DOHH2 (cell line): ENCODE measurements around the gene MTOR.

Experiments
- EZH2phosphoT487 ChIP-seq: fragments of 200-600 bp; sonication (generic); IDR thresholded peaks from 2 replicates; pipeline ENCODE4 v1.6.1; 2017; ENCODE audit warnings: borderline replicate concordance, mild to moderate bottlenecking, antibody characterized with exemption, low read length, moderate library complexity, mixed read lengths
- TF ChIP-seq, protein P1 (sequence below): fragments of 200-600 bp; sonication (generic); IDR thresholded peaks from one replicate; pipeline ENCODE4 v1.5.1; 2014; ENCODE audit warnings: antibody characterized with exemption, mild to moderate bottlenecking, low read depth, low read length; ENCODE audit not compliant: poor library complexity, severe bottlenecking

DNA sequence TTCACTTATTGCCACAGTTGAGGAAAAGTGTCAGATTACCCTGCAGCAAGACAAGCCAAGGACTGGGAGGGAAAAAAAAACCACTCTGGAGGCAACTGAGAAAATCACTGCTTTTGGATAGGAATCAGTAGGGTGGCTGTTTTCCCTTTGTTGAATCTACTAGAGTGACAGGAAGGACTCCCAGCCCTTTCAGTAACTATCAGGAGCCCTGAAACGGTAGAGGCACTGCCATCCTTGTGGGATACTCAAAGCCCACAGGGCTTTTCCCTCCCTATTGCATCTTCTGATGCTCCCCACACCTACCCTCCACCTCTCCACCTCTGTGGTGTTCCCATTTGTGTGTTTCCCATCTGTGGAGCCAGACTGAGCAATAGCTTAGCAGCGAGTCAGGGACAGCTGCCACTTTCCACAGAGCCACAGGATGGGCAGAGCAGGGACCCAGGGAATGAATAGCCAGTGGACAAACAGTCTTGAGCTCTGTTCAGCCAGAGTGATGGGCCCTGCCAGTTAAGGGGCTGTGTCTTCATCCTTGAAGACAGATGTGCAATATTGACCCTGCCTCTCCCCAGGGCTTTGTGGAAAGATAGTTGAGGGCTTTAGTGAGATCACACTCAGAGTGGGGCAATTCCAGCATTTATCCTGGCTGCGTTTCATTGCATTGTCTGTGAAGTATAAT is 24.5 kb upstream of the MTOR start:
- TF ChIP-seq, protein P1, sequence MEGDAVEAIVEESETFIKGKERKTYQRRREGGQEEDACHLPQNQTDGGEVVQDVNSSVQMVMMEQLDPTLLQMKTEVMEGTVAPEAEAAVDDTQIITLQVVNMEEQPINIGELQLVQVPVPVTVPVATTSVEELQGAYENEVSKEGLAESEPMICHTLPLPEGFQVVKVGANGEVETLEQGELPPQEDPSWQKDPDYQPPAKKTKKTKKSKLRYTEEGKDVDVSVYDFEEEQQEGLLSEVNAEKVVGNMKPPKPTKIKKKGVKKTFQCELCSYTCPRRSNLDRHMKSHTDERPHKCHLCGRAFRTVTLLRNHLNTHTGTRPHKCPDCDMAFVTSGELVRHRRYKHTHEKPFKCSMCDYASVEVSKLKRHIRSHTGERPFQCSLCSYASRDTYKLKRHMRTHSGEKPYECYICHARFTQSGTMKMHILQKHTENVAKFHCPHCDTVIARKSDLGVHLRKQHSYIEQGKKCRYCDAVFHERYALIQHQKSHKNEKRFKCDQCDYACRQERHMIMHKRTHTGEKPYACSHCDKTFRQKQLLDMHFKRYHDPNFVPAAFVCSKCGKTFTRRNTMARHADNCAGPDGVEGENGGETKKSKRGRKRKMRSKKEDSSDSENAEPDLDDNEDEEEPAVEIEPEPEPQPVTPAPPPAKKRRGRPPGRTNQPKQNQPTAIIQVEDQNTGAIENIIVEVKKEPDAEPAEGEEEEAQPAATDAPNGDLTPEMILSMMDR = no peak
- no peak for TF ChIP-seq EZH2phosphoT487
